Measurements from ENCODE around the gene SLC16A11.
"Not testable (repeated sequence)": the region's sequence is repeated elsewhere in the genome, so short reads cannot be mapped to it uniquely, and the experiment has no call there.

SLC16A11 gene

GRCh38 chr17:7043497-7044198, at the start of gene SLC16A11:
SLC16A11 (minus strand) TSS chr17:7044092; CDS start chr17:7043513, 579 bp downstream.
- Histone ChIP-seq H3K4me1 (ENCODE audit: insufficient read depth, low read length, poor library complexity, severe bottlenecking) (peaks cover 11% of the 10 kb centered on the region), H3K4me3 (ENCODE audit: low read length, poor library complexity, severe bottlenecking) (no peak within 1 kb of the TSS), H3K79me2 (ENCODE audit: insufficient read depth, low read length) (no peaks in the 10 kb centered on the region), H2AFZ (ENCODE audit: low read length) (no peak within 1 kb of the TSS), H3K9ac (ENCODE audit: low read depth, low read length, poor library complexity, severe bottlenecking) (no peak within 1 kb of the TSS), H4K20me1 (ENCODE audit: insufficient read depth, low read length, poor library complexity, severe bottlenecking) (no peaks in the 10 kb centered on the region), H3K4me2 (ENCODE audit: low read depth, low read length, poor library complexity, severe bottlenecking) (no peak within 1 kb of the TSS), H3K36me3 (ENCODE audit: insufficient read depth, low read length) (no peaks in the 10 kb centered on the region), H3K27me3 (ENCODE audit: insufficient read depth, low read length, poor library complexity, severe bottlenecking) (no peaks in the 10 kb centered on the region), H3K9me3 (ENCODE audit: insufficient read depth, low read depth, low read length) (no peaks in the 10 kb centered on the region), H3K9me2 (replicated peaks; ENCODE audit: low read depth, low read length) (no peaks in the 10 kb centered on the region), H3F3A (ENCODE audit: low read depth) (no peaks in the 10 kb centered on the region)
- no peak for TF ChIP-seq CTCF (conservative IDR thresholded peaks at IDR 0.05; ENCODE audit: low read length)
- TF ChIP-seq EZH2phosphoT487 (IDR thresholded peaks at IDR 0.05; ENCODE audit: borderline replicate concordance): no peak

- H3K9me3 ChIP-seq (ENCODE audit: insufficient read depth, low read depth, low read length); H3K36me3 ChIP-seq (ENCODE audit: insufficient read depth, low read length); H4K20me1 ChIP-seq (ENCODE audit: insufficient read depth, low read length, poor library complexity, severe bottlenecking); H3K4me1 ChIP-seq (ENCODE audit: insufficient read depth, low read length, poor library complexity, severe bottlenecking); H3K4me3 ChIP-seq (ENCODE audit: low read length, poor library complexity, severe bottlenecking); H2AFZ ChIP-seq (ENCODE audit: low read length); H3K4me2 ChIP-seq (ENCODE audit: low read depth, low read length, poor library complexity, severe bottlenecking); H3K9me2 ChIP-seq (replicated peaks; ENCODE audit: low read depth, low read length); H3K27me3 ChIP-seq (ENCODE audit: insufficient read depth, low read length, poor library complexity, severe bottlenecking); H3K9ac ChIP-seq (ENCODE audit: low read depth, low read length, poor library complexity, severe bottlenecking); H3K79me2 ChIP-seq (ENCODE audit: insufficient read depth, low read length); H3F3A ChIP-seq (ENCODE audit: low read depth): not testable (repeated sequence)
These were observed 47.6 kb upstream of the SLC16A11 start for GRCh38 chr17:7091311-7092005.

GRCh38 chr17:7089570-7089969, 45.7 kb upstream of the SLC16A11 start:
- H3K79me2 ChIP-seq (ENCODE audit: insufficient read depth, low read length); H3K36me3 ChIP-seq (ENCODE audit: insufficient read depth, low read length); H3F3A ChIP-seq (ENCODE audit: low read depth); H2AFZ ChIP-seq (ENCODE audit: low read length); H3K4me3 ChIP-seq (ENCODE audit: low read length, poor library complexity, severe bottlenecking); H3K4me1 ChIP-seq (ENCODE audit: insufficient read depth, low read length, poor library complexity, severe bottlenecking); H3K27me3 ChIP-seq (ENCODE audit: insufficient read depth, low read length, poor library complexity, severe bottlenecking); H3K9me3 ChIP-seq (ENCODE audit: insufficient read depth, low read depth, low read length); H3K4me2 ChIP-seq (ENCODE audit: low read depth, low read length, poor library complexity, severe bottlenecking); H3K9me2 ChIP-seq (replicated peaks; ENCODE audit: low read depth, low read length); H4K20me1 ChIP-seq (ENCODE audit: insufficient read depth, low read length, poor library complexity, severe bottlenecking); H3K9ac ChIP-seq (ENCODE audit: low read depth, low read length, poor library complexity, severe bottlenecking): not testable (repeated sequence)

GRCh38 chr17:7088442-7088841, 44.5 kb upstream of the SLC16A11 start:
- H3K79me2 ChIP-seq (ENCODE audit: insufficient read depth, low read length); H3F3A ChIP-seq (ENCODE audit: low read depth); H3K4me3 ChIP-seq (ENCODE audit: low read length, poor library complexity, severe bottlenecking); H2AFZ ChIP-seq (ENCODE audit: low read length); H3K27me3 ChIP-seq (ENCODE audit: insufficient read depth, low read length, poor library complexity, severe bottlenecking); H3K9ac ChIP-seq (ENCODE audit: low read depth, low read length, poor library complexity, severe bottlenecking); H3K36me3 ChIP-seq (ENCODE audit: insufficient read depth, low read length); H3K9me3 ChIP-seq (ENCODE audit: insufficient read depth, low read depth, low read length); H3K4me2 ChIP-seq (ENCODE audit: low read depth, low read length, poor library complexity, severe bottlenecking); H3K9me2 ChIP-seq (replicated peaks; ENCODE audit: low read depth, low read length); H4K20me1 ChIP-seq (ENCODE audit: insufficient read depth, low read length, poor library complexity, severe bottlenecking); H3K4me1 ChIP-seq (ENCODE audit: insufficient read depth, low read length, poor library complexity, severe bottlenecking): not testable (repeated sequence)

Measured in Loucy (cell line).